ENCODE results near the gene PLA2G4F. TPM values are rescaled to one million over a fixed set of nuclear protein-coding genes. Genes with fewer than 3 reads are reported as not detected.

The PLA2G4F gene, protein sequence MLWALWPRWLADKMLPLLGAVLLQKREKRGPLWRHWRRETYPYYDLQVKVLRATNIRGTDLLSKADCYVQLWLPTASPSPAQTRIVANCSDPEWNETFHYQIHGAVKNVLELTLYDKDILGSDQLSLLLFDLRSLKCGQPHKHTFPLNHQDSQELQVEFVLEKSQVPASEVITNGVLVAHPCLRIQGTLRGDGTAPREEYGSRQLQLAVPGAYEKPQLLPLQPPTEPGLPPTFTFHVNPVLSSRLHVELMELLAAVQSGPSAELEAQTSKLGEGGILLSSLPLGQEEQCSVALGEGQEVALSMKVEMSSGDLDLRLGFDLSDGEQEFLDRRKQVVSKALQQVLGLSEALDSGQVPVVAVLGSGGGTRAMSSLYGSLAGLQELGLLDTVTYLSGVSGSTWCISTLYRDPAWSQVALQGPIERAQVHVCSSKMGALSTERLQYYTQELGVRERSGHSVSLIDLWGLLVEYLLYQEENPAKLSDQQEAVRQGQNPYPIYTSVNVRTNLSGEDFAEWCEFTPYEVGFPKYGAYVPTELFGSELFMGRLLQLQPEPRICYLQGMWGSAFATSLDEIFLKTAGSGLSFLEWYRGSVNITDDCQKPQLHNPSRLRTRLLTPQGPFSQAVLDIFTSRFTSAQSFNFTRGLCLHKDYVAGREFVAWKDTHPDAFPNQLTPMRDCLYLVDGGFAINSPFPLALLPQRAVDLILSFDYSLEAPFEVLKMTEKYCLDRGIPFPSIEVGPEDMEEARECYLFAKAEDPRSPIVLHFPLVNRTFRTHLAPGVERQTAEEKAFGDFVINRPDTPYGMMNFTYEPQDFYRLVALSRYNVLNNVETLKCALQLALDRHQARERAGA
- total RNA-seq (not detected), polyA plus RNA-seq (not detected), total RNA-seq (not detected)

DNA sequence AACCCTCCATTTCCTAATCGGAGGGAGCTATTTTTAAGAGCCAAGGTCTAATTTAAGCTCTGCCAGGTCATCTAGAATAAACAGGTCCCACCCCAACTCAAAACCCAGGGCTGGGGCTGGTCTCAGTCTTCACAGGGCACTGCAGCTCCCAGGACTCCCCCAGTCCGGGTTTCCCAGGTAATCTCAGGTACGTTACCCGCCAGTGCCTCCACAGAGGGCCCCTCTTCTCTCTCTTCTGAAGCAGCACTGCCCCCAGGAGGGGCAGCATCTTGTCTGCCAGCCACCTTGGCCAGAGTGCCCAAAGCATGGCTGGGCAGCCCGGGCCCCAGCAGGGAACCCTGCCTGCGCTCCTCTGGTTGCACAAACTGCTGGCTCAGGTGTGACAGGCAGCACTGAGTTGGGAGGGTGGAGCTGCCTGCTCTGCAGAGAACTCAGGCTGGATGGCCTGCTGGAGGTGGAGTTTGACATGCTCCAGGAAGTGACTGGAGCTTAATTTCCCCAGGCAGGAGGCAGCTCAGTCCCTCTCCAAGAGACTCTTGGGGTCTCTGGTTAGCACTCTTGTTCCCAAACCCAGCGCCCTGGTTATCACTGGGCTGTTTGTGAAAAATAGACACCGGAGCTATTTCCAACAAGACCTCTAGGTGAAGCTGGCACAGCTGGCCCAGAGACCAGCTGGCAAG lies at the start of gene PLA2G4F:
PLA2G4F (minus strand) TSS at position 394 of the 680 bp plus-strand sequence; CDS start at position 307, 87 bp downstream.
- peaks cover 3 to 29% (median 6%) of the 10 kb centered on the region in 3 experiments for H3K36me3 ChIP-seq (ENCODE audit: control insufficient read depth in 2 of 3, insufficient read depth in 3 of 3, low read length in 3 of 3)
- no peaks in the 10 kb centered on the region for H3K9me3 ChIP-seq (ENCODE audit: control insufficient read depth in 2 of 3, low read length in 3 of 3)
- intact Hi-C loops (cut with micrococcal nuclease), result no loop called here
- Mint-ChIP-seq H3K36me3 (peaks cover 0 to 16% (median 2%) of the 10 kb centered on the region in 5 donors), H3K9me3 (no peaks in the 10 kb centered on the region), H3K4me3 (no peak within 1 kb of the TSS), H3K4me1 (peaks cover 0 to 4% (median 0%) of the 10 kb centered on the region in 7 donors), H3K27me3 (no peaks in the 10 kb centered on the region), H3K27ac (peak within 1 kb of the TSS in 1 of 9 donors; percentile 14)
- ChIA-PET POLR2A (no interaction called here), CTCF (interaction anchor here (0.6 kb wide), 1 partner anchor 912 kb away, joined by 5 read pairs; no protein-coding TSS in a partner anchor)
- ATAC-seq (no peak), DNase-seq (no peak)
- no peaks in the 10 kb centered on the region for H3K4me1 ChIP-seq (ENCODE audit: control insufficient read depth in 2 of 2, insufficient read depth in 2 of 2, low read length in 2 of 2)
- no peaks in the 10 kb centered on the region for H3K27me3 ChIP-seq (ENCODE audit: control insufficient read depth in 2 of 2, insufficient read depth in 2 of 2, low read length in 2 of 2)
- H3K27ac ChIP-seq (ENCODE audit: low read depth, low read length), result no peak within 1 kb of the TSS
- H3K4me3 ChIP-seq (ENCODE audit: low read length), result no peak within 1 kb of the TSS

DNA sequence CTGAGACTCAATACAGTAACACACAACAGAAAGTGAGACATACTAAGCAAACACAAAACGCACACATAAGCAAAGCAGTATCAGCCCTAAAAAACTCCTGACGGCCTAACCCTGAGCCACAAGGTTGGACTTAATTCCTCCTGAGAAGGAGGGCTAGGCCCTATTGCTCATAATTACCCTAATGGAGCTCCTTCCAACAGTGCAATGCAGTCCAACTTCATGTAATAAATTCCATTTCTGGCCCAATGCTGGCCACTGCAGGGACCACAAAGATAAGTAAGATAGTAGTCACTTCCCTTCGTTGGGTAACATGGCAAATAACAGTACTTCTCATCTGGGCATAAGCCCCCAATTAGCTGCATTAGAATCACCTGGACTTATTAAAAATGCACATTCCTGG lies 47.5 kb upstream of the PLA2G4F start:
- CTCF ChIA-PET, result no interaction called here
- no peak overlapping the region for H3K27ac ChIP-seq (ENCODE audit: low read depth, low read length)
- ATAC-seq (no peak), DNase-seq (no peak)
- H3K27me3 ChIP-seq (ENCODE audit: control insufficient read depth in 2 of 2, insufficient read depth in 2 of 2, low read length in 2 of 2), result no peaks in the 10 kb centered on the region
- intact Hi-C loops (cut with micrococcal nuclease), result loop anchor here in 1 of 2 donors (10.0 kb wide), 1 partner anchor 711 kb away; no protein-coding TSS in a partner anchor
- peaks cover 0 to 1% (median 0%) of the 10 kb centered on the region in 11 donors for H3K9me3 Mint-ChIP-seq
- POLR2A ChIA-PET, result no interaction called here
- no peaks in the 10 kb centered on the region for H3K9me3 ChIP-seq (ENCODE audit: control insufficient read depth in 2 of 3, low read length in 3 of 3)
- H3K27me3 Mint-ChIP-seq, result no peaks in the 10 kb centered on the region
- peak overlapping the region in 1 of 9 donors; percentile 51 for H3K27ac Mint-ChIP-seq
- H3K4me3 Mint-ChIP-seq, result peak overlapping the region in 1 of 10 donors; percentile 63
- peaks cover 0 to 28% (median 19%) of the 10 kb centered on the region in 5 donors for H3K36me3 Mint-ChIP-seq
- H3K4me1 Mint-ChIP-seq, result peaks cover 38 to 84% (median 65%) of the 10 kb centered on the region in 7 donors
- H3K4me3 ChIP-seq (ENCODE audit: low read length), result no peak overlapping the region
- peaks cover 21 to 22% of the 10 kb centered on the region in 2 donors for H3K4me1 ChIP-seq (ENCODE audit: control insufficient read depth in 2 of 2, insufficient read depth in 2 of 2, low read length in 2 of 2)
- H3K36me3 ChIP-seq (ENCODE audit: control insufficient read depth in 2 of 3, insufficient read depth in 3 of 3, low read length in 3 of 3), result peaks cover 8 to 13% (median 10%) of the 10 kb centered on the region in 3 experiments

DNA sequence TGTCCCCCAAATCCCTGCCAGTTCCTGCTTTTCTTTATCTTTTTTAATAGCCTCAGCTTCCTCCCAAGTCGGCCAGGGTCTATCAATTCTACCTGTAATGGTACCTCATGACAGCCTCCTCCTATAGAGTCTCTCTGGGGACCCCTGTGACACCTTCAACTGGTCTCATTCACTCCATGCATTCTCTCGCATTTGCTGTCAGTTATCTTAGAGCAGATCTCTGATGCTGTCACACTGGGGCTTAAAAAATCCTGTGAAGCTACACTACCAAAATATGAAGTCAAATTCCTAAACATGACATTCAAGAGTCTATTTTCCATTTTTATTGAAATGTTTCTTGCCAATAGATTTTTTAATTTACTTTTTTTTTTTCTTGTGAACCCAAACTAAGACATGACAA lies 46.2 kb upstream of the PLA2G4F start:
- Mint-ChIP-seq H3K36me3 (peaks cover 0 to 34% (median 26%) of the 10 kb centered on the region in 5 donors), H3K9me3 (peaks cover 0 to 1% (median 0%) of the 10 kb centered on the region in 11 donors), H3K27me3 (no peaks in the 10 kb centered on the region), H3K4me3 (peak overlapping the region in 3 of 10 donors; percentile 5 to 46 (median 6)), H3K27ac (peak overlapping the region in 4 of 9 donors; percentile 3 to 36 (median 21)), H3K4me1 (peaks cover 37 to 76% (median 62%) of the 10 kb centered on the region in 7 donors)
- POLR2A ChIA-PET, result no interaction called here
- Histone ChIP-seq H3K4me3 (ENCODE audit: low read length) (no peak overlapping the region), H3K36me3 (ENCODE audit: control insufficient read depth in 2 of 3, insufficient read depth in 3 of 3, low read length in 3 of 3) (peaks cover 8 to 18% (median 16%) of the 10 kb centered on the region in 3 experiments), H3K27ac (ENCODE audit: low read depth, low read length) (no peak overlapping the region), H3K9me3 (ENCODE audit: control insufficient read depth in 2 of 3, low read length in 3 of 3) (no peaks in the 10 kb centered on the region), H3K27me3 (ENCODE audit: control insufficient read depth in 2 of 2, insufficient read depth in 2 of 2, low read length in 2 of 2) (no peaks in the 10 kb centered on the region), H3K4me1 (ENCODE audit: control insufficient read depth in 2 of 2, insufficient read depth in 2 of 2, low read length in 2 of 2) (peaks cover 16 to 22% of the 10 kb centered on the region in 2 donors)
- intact Hi-C loops (cut with micrococcal nuclease), result loop anchor here in 1 of 2 donors (10.0 kb wide), 1 partner anchor 712 kb away; no protein-coding TSS in a partner anchor
- ATAC-seq (no peak), DNase-seq (no peak)
- CTCF ChIA-PET, result no interaction called here

DNA sequence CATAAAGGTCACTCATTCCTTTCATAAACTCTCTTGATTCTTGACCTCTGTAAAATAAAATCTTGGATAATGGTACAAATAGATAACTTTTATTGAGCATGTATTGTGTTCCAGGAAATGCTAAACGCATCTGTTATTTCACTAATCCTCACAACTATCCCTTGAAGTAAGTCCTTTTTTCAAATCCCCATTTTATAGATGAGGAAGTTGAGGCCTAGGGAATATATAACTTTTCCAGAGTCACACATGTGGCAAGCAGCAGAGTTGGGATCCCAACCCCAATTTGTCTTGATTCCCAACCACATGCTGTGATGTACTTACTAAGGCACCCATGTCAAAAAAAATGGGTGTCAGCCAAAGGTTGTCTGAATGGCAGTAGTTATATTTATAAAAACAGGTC lies 45.4 kb upstream of the PLA2G4F start:
- Mint-ChIP-seq H3K27me3 (no peaks in the 10 kb centered on the region), H3K27ac (no peak overlapping the region), H3K9me3 (peaks cover 0 to 3% (median 0%) of the 10 kb centered on the region in 11 donors), H3K4me1 (peaks cover 29 to 68% (median 53%) of the 10 kb centered on the region in 7 donors), H3K36me3 (peaks cover 0 to 40% (median 29%) of the 10 kb centered on the region in 5 donors), H3K4me3 (no peak overlapping the region)
- Histone ChIP-seq H3K36me3 (ENCODE audit: control insufficient read depth in 2 of 3, insufficient read depth in 3 of 3, low read length in 3 of 3) (peaks cover 8 to 22% (median 20%) of the 10 kb centered on the region in 3 experiments), H3K4me1 (ENCODE audit: control insufficient read depth in 2 of 2, insufficient read depth in 2 of 2, low read length in 2 of 2) (peaks cover 7 to 15% of the 10 kb centered on the region in 2 donors), H3K27ac (ENCODE audit: low read depth, low read length) (no peak overlapping the region), H3K4me3 (ENCODE audit: low read length) (no peak overlapping the region), H3K9me3 (ENCODE audit: control insufficient read depth in 2 of 3, low read length in 3 of 3) (no peaks in the 10 kb centered on the region), H3K27me3 (ENCODE audit: control insufficient read depth in 2 of 2, insufficient read depth in 2 of 2, low read length in 2 of 2) (no peaks in the 10 kb centered on the region)
- intact Hi-C loops (cut with micrococcal nuclease), result loop anchor here in 1 of 2 donors (10.0 kb wide), 1 partner anchor 713 kb away; no protein-coding TSS in a partner anchor
- ChIA-PET CTCF (no interaction called here), POLR2A (interaction anchor here (1.1 kb wide), 1 partner anchor 8 kb away, joined by 3 read pairs; no protein-coding TSS in a partner anchor)
- DNase-seq (no peak), ATAC-seq (no peak)

DNA sequence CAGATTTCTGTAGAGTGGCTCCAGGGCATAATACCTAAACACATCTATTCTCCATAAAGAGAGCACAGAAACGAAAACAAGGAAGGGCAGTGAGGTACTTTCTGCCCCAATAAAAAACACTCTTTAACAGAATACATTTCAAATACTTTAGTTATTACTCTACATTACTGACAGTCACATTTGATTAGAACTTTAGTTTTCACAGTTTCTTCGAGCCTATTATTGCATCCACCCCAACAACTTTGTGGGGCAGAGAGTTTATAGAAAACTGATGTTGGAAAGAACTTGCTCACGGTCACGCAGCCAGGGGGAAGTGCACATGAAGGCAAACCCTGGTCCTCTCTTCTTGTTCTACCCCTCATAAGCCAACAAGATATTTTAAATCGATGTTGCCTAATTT lies 42.7 kb upstream of the PLA2G4F start:
- H3K36me3 ChIP-seq (ENCODE audit: control insufficient read depth in 2 of 3, insufficient read depth in 3 of 3, low read length in 3 of 3), result peaks cover 8 to 31% (median 20%) of the 10 kb centered on the region in 3 experiments

DNA sequence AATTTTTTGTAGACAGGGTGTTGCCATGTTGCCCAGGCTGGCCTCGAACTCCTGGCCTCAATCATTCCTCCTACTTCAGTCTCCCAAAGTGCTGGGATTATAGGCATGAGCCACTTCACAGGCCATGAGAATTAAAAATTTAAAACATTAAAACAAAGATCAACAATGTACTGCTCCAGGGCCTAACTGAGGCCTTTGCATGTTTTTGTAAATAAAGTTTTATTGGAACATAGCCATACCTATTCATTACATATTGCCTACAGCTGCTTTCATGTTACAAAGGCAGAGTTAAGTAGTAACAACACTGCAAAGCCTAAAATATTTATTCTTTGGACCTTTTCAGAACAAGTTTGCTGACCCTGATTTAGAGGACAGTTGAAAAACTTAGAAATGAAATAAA lies 42.1 kb upstream of the PLA2G4F start:
- POLR2A ChIA-PET, result no interaction called here
- intact Hi-C loops (cut with micrococcal nuclease), result no loop called here

More for the DNA sequence above, 42.7 kb upstream of the PLA2G4F start:
- H3K27ac ChIP-seq (ENCODE audit: low read depth, low read length), result no peak overlapping the region
- no peak overlapping the region for H3K4me3 Mint-ChIP-seq
- no peaks in the 10 kb centered on the region for H3K27me3 ChIP-seq (ENCODE audit: control insufficient read depth in 2 of 2, insufficient read depth in 2 of 2, low read length in 2 of 2)
- no peak overlapping the region for H3K27ac Mint-ChIP-seq
- H3K4me3 ChIP-seq (ENCODE audit: low read length), result no peak overlapping the region
- ATAC-seq (no peak), DNase-seq (no peak)
- CTCF ChIA-PET, result no interaction called here
- peaks cover 0 to 3% of the 10 kb centered on the region in 2 donors for H3K4me1 ChIP-seq (ENCODE audit: control insufficient read depth in 2 of 2, insufficient read depth in 2 of 2, low read length in 2 of 2)
- intact Hi-C loops (cut with micrococcal nuclease), result no loop called here
- peaks cover 0 to 54% (median 38%) of the 10 kb centered on the region in 5 donors for H3K36me3 Mint-ChIP-seq
- H3K9me3 ChIP-seq (ENCODE audit: control insufficient read depth in 2 of 3, low read length in 3 of 3), result no peaks in the 10 kb centered on the region
- H3K4me1 Mint-ChIP-seq, result peaks cover 10 to 46% (median 35%) of the 10 kb centered on the region in 7 donors
- POLR2A ChIA-PET, result no interaction called here
- H3K9me3 Mint-ChIP-seq, result peaks cover 0 to 9% (median 0%) of the 10 kb centered on the region in 11 donors
- no peaks in the 10 kb centered on the region for H3K27me3 Mint-ChIP-seq

More for the DNA sequence above, 42.1 kb upstream of the PLA2G4F start:
- no peaks in the 10 kb centered on the region for H3K27me3 ChIP-seq (ENCODE audit: control insufficient read depth in 2 of 2, insufficient read depth in 2 of 2, low read length in 2 of 2)
- no peaks in the 10 kb centered on the region for H3K9me3 ChIP-seq (ENCODE audit: control insufficient read depth in 2 of 3, low read length in 3 of 3)
- peaks cover 8 to 31% (median 20%) of the 10 kb centered on the region in 3 experiments for H3K36me3 ChIP-seq (ENCODE audit: control insufficient read depth in 2 of 3, insufficient read depth in 3 of 3, low read length in 3 of 3)
- H3K4me3 ChIP-seq (ENCODE audit: low read length), result no peak overlapping the region
- no peak for ATAC-seq
- Mint-ChIP-seq H3K27me3 (no peaks in the 10 kb centered on the region), H3K4me3 (no peak overlapping the region), H3K27ac (no peak overlapping the region), H3K4me1 (peaks cover 6 to 44% (median 33%) of the 10 kb centered on the region in 7 donors), H3K36me3 (peaks cover 0 to 54% (median 38%) of the 10 kb centered on the region in 5 donors), H3K9me3 (peaks cover 0 to 9% (median 0%) of the 10 kb centered on the region in 11 donors)
- CTCF ChIA-PET, result no interaction called here
- no peak for DNase-seq
- H3K4me1 ChIP-seq (ENCODE audit: control insufficient read depth in 2 of 2, insufficient read depth in 2 of 2, low read length in 2 of 2), result peaks cover 0 to 3% of the 10 kb centered on the region in 2 donors
- no peak overlapping the region for H3K27ac ChIP-seq (ENCODE audit: low read depth, low read length)

Measured in naive thymus-derived CD4-positive, alpha-beta T cell (primary cell).